Measurements from ENCODE around the gene NSMCE4A.

The NSMCE4A gene

DNA sequence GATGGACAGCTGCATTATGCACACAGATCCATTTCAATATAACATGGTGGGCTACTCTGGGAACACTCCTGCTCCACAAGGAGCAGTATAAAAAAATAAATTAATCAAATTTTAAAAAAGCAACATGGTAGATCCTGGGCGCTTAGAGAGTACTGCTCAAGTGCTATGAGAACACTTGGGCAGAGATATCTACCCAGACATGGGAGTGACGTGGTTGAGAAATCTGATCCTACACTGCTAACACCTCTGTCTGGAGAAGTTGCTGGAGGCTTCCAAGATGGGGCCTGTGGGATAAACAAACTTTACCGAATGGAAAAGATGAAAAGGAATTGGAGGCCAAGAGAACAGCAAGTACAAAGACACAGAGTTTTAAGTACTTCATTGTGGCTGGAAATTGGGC, 9.0 kb downstream of the NSMCE4A start:
- Histone ChIP-seq H3K79me2 (ENCODE audit: insufficient read depth, low read length) (no peaks in the 10 kb centered on the region), H3K4me2 (ENCODE audit: low read depth, low read length, poor library complexity, severe bottlenecking) (no peak overlapping the region), H3K27me3 (ENCODE audit: insufficient read depth, low read length, poor library complexity, severe bottlenecking) (no peaks in the 10 kb centered on the region), H3F3A (ENCODE audit: low read depth) (no peaks in the 10 kb centered on the region), H3K9ac (ENCODE audit: low read depth, low read length, poor library complexity, severe bottlenecking) (no peak overlapping the region), H3K4me1 (ENCODE audit: insufficient read depth, low read length, poor library complexity, severe bottlenecking) (no peaks in the 10 kb centered on the region), H2AFZ (ENCODE audit: low read length) (no peak overlapping the region), H4K20me1 (ENCODE audit: insufficient read depth, low read length, poor library complexity, severe bottlenecking) (peaks cover 4% of the 10 kb centered on the region), H3K36me3 (ENCODE audit: insufficient read depth, low read length) (peaks cover 49% of the 10 kb centered on the region; the same call in 1 of the 2 replicates), H3K9me2 (replicated peaks; ENCODE audit: low read depth, low read length) (no peaks in the 10 kb centered on the region), H3K9me3 (ENCODE audit: insufficient read depth, low read depth, low read length) (no peaks in the 10 kb centered on the region), H3K4me3 (ENCODE audit: low read length, poor library complexity, severe bottlenecking) (no peak overlapping the region)
- no peak for TF ChIP-seq EZH2phosphoT487 (IDR thresholded peaks at IDR 0.05; ENCODE audit: borderline replicate concordance)
- TF ChIP-seq, protein P1, sequence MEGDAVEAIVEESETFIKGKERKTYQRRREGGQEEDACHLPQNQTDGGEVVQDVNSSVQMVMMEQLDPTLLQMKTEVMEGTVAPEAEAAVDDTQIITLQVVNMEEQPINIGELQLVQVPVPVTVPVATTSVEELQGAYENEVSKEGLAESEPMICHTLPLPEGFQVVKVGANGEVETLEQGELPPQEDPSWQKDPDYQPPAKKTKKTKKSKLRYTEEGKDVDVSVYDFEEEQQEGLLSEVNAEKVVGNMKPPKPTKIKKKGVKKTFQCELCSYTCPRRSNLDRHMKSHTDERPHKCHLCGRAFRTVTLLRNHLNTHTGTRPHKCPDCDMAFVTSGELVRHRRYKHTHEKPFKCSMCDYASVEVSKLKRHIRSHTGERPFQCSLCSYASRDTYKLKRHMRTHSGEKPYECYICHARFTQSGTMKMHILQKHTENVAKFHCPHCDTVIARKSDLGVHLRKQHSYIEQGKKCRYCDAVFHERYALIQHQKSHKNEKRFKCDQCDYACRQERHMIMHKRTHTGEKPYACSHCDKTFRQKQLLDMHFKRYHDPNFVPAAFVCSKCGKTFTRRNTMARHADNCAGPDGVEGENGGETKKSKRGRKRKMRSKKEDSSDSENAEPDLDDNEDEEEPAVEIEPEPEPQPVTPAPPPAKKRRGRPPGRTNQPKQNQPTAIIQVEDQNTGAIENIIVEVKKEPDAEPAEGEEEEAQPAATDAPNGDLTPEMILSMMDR (conservative IDR thresholded peaks at IDR 0.05; ENCODE audit: low read length): no peak

DNA sequence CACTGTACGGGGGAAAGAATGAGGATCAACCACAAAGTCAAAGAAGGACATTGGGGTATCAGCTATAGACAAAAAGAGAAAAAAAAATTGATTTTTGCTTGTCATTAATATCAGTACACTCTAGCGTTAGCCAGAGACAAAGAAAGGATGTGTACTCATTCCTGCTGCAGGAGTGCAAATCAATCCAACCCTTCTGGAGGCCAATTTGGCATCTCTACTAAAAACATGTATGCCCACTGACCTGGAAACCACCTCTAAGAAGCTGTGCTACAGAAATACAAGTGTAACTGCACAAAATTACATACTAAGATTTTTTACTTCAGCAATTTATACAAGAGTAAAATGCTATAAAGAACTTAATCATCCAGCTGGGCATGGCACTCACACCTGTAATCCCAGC, 13.6 kb downstream of the NSMCE4A start:
- no peaks in the 10 kb centered on the region for H3F3A ChIP-seq (ENCODE audit: low read depth)
- no peaks in the 10 kb centered on the region for H3K9me3 ChIP-seq (ENCODE audit: insufficient read depth, low read depth, low read length)
- H2AFZ ChIP-seq (ENCODE audit: low read length): no peak overlapping the region
- no peak overlapping the region for H3K4me3 ChIP-seq (ENCODE audit: low read length, poor library complexity, severe bottlenecking)
- no peaks in the 10 kb centered on the region for H4K20me1 ChIP-seq (ENCODE audit: insufficient read depth, low read length, poor library complexity, severe bottlenecking)
- peaks cover 19% of the 10 kb centered on the region; the same call in 1 of the 2 replicates for H3K36me3 ChIP-seq (ENCODE audit: insufficient read depth, low read length)
- no peaks in the 10 kb centered on the region for H3K79me2 ChIP-seq (ENCODE audit: insufficient read depth, low read length)
- no peaks in the 10 kb centered on the region for H3K4me1 ChIP-seq (ENCODE audit: insufficient read depth, low read length, poor library complexity, severe bottlenecking)
- no peak overlapping the region for H3K9ac ChIP-seq (ENCODE audit: low read depth, low read length, poor library complexity, severe bottlenecking)
- TF ChIP-seq, protein P1 (conservative IDR thresholded peaks at IDR 0.05; ENCODE audit: low read length): no peak
- no peak for TF ChIP-seq EZH2phosphoT487 (IDR thresholded peaks at IDR 0.05; ENCODE audit: borderline replicate concordance)
- no peak overlapping the region for H3K4me2 ChIP-seq (ENCODE audit: low read depth, low read length, poor library complexity, severe bottlenecking)
- no peaks in the 10 kb centered on the region for H3K9me2 ChIP-seq (replicated peaks; ENCODE audit: low read depth, low read length)
- no peaks in the 10 kb centered on the region for H3K27me3 ChIP-seq (ENCODE audit: insufficient read depth, low read length, poor library complexity, severe bottlenecking)

DNA sequence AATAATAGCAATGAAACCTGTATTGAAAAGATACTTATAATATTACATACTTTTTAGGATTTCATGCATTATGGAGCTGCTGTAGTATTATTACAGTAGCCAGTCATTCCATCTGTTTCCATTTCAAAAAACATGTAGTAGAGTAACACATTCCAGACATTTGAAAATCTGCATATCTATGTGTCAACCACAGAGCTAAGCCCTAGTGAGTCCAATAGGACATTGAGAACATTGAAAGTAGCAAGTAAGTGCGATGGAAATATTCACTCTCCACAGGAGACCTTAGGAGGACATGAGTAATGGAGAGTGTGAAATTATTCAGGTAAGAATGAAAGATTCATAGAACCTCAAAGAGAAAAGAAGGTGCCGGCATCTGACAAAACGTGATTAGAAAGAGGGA, 15.3 kb downstream of the NSMCE4A start:
- Histone ChIP-seq H3K9me2 (replicated peaks; ENCODE audit: low read depth, low read length) (no peaks in the 10 kb centered on the region), H3K27me3 (ENCODE audit: insufficient read depth, low read length, poor library complexity, severe bottlenecking) (no peaks in the 10 kb centered on the region), H3K9ac (ENCODE audit: low read depth, low read length, poor library complexity, severe bottlenecking) (no peak overlapping the region), H3K36me3 (ENCODE audit: insufficient read depth, low read length) (peaks cover 5% of the 10 kb centered on the region; the same call in 1 of the 2 replicates), H4K20me1 (ENCODE audit: insufficient read depth, low read length, poor library complexity, severe bottlenecking) (no peaks in the 10 kb centered on the region), H3K79me2 (ENCODE audit: insufficient read depth, low read length) (no peaks in the 10 kb centered on the region), H3K4me3 (ENCODE audit: low read length, poor library complexity, severe bottlenecking) (no peak overlapping the region), H3K4me1 (ENCODE audit: insufficient read depth, low read length, poor library complexity, severe bottlenecking) (no peaks in the 10 kb centered on the region), H3F3A (ENCODE audit: low read depth) (no peaks in the 10 kb centered on the region), H3K9me3 (ENCODE audit: insufficient read depth, low read depth, low read length) (no peaks in the 10 kb centered on the region), H2AFZ (ENCODE audit: low read length) (no peak overlapping the region), H3K4me2 (ENCODE audit: low read depth, low read length, poor library complexity, severe bottlenecking) (no peak overlapping the region)
- no peak for TF ChIP-seq EZH2phosphoT487 (IDR thresholded peaks at IDR 0.05; ENCODE audit: borderline replicate concordance)
- TF ChIP-seq, protein P1 (conservative IDR thresholded peaks at IDR 0.05; ENCODE audit: low read length): no peak

Data from Loucy (cell line).